GM12892 (cell line): Measurements from ENCODE around the gene RPL21.

Experiments
- POLR2A ChIP-seq: IDR thresholded peaks from 2 replicates; pipeline ENCODE4 v1.6.1; 2011; ENCODE audit warnings: low read depth, low read length, control low read depth
- POLR2AphosphoS5 ChIP-seq: IDR thresholded peaks from 2 replicates; pipeline ENCODE4 v1.6.1; 2011; ENCODE audit warnings: low read depth, low read length, control low read depth
- TAF1 ChIP-seq: IDR thresholded peaks from 2 replicates; pipeline ENCODE4 v1.6.1; 2011; ENCODE audit warnings: low read depth, mild to moderate bottlenecking, control low read depth, low read length, borderline replicate concordance

DNA sequence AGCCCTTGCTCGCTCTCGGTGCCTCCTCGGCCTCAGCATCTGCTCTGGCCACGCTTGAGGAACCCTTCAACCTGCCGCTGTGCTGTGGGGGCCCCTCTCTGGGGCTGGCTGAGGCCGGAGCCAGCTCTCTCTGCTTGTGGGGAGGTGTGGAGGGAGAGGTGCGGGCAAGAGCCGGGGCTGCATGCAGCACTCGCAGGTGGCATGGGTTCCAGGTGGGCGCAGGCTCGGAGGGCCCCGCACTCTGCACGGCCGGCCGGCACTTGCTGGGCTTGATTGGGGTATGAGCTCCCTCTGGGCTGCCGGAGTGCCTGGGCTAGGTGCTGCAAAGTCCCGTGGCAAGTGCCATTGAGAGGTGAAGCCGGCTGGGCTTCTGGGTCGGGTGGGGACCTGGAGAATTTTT is 31.7 kb upstream of the RPL21 start:
- TF ChIP-seq POLR2A (no peak), POLR2AphosphoS5 (no peak), TAF1 (no peak)
